GM19438 (cell line): ENCODE measurements around the gene CLTB.
"Not testable (repeated sequence)": the region's sequence is repeated elsewhere in the genome, so short reads cannot be mapped to it uniquely, and the experiment has no call there.

Experiments
- ATAC-seq: cut with Tn5 transposase; IDR thresholded peaks from one replicate; pipeline ENCODE4 v1.9.1; 2021; ENCODE audit warnings: low read depth; ENCODE audit not compliant: unreplicated experiment

The CLTB gene

GRCh38 chr5:176429972-176430371 is 13.6 kb upstream of the CLTB start:
- no peak for ATAC-seq

GRCh38 chr5:176427971-176428370 is 11.6 kb upstream of the CLTB start:
- no peak for ATAC-seq

- ATAC-seq = no peak
Measured at GRCh38 chr5:176426876-176427275, 10.5 kb upstream of the CLTB start.

GRCh38 chr5:176425791-176426190 is 9.5 kb upstream of the CLTB start:
- no peak for ATAC-seq

GRCh38 chr5:176425138-176425537 is 8.8 kb upstream of the CLTB start:
- no peak for ATAC-seq

- ATAC-seq = no peak
Measured at GRCh38 chr5:176424181-176424580, 7.8 kb upstream of the CLTB start.

- no peak for ATAC-seq
Measured at GRCh38 chr5:176420972-176421544, 4.7 kb upstream of the CLTB start.

GRCh38 chr5:176420086-176420485 is 3.7 kb upstream of the CLTB start:
- ATAC-seq = no peak

- no peak for ATAC-seq
Measured at GRCh38 chr5:176418251-176418650, 1.9 kb upstream of the CLTB start.

GRCh38 chr5:176416965-176417364 is 626 bp upstream of the CLTB start:
- no peak for ATAC-seq

GRCh38 chr5:176415240-176415951 is 943 bp downstream of the CLTB start:
- no peak for ATAC-seq

- no peak for ATAC-seq
Measured at GRCh38 chr5:176414704-176415103, 1.6 kb downstream of the CLTB start.

- no peak for ATAC-seq
Measured at GRCh38 chr5:176413709-176414191, 2.6 kb downstream of the CLTB start.

GRCh38 chr5:176413255-176413565 is 3.1 kb downstream of the CLTB start:
- no peak for ATAC-seq

- no peak for ATAC-seq
Measured at GRCh38 chr5:176412517-176413254, 3.7 kb downstream of the CLTB start.

GRCh38 chr5:176410486-176411180 is 5.7 kb downstream of the CLTB start:
- no peak for ATAC-seq

- ATAC-seq = no peak
Measured at GRCh38 chr5:176409765-176410164, 6.6 kb downstream of the CLTB start.

- ATAC-seq = no peak
Measured at GRCh38 chr5:176408590-176408989, 7.7 kb downstream of the CLTB start.

- ATAC-seq = not testable (repeated sequence)
Measured at GRCh38 chr5:176408252-176408573, 8.1 kb downstream of the CLTB start.

- no peak for ATAC-seq
Measured at GRCh38 chr5:176407456-176408251, 8.7 kb downstream of the CLTB start.
